ENCODE measurements around the gene CPED1. TPM values are rescaled to one million over a fixed set of nuclear protein-coding genes. Genes with fewer than 3 reads are reported as not detected.

Gene CPED1
- polyA plus RNA-seq, 1 donor from 2014 or later: not detected

DNA sequence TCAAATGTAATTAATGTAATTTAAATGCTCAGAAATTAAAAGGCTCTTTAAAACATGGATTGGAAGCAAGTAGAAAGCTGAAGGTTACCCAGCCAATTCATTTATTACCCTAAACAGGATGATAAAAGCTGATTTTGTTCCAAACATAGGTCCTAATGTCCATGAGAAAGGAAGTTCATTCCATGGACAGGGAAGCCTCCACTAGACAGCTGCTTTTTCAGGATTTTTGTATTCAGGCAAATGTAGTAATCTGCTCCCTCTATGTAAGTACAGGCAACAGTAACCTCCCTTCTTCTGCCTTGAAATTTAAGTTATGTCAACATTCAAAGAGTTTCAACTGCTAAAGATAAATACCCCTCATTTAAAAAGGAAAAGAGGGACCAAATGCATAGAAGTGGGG is 217.3 kb downstream of the CPED1 start:
- Histone ChIP-seq H3K79me2 (replicated peaks; ENCODE audit: insufficient read depth, low read length) (no peaks in the 10 kb centered on the region), H3K9me3 (ENCODE audit: low read length) (no peaks in the 10 kb centered on the region), H3K27ac (ENCODE audit: low read length) (no peak overlapping the region), H3K9me2 (ENCODE audit: insufficient read depth, low read length) (no peaks in the 10 kb centered on the region), H4K20me1 (ENCODE audit: insufficient read depth) (no peaks in the 10 kb centered on the region), H3K4me2 (ENCODE audit: low read length) (no peak overlapping the region), H3K4me3 (ENCODE audit: low read length) (no peak overlapping the region), H3F3A (ENCODE audit: insufficient read depth, low read length, poor library complexity, severe bottlenecking) (no peaks in the 10 kb centered on the region), H2AFZ (ENCODE audit: low read depth, low read length) (no peak overlapping the region), H3K36me3 (ENCODE audit: insufficient read depth, low read length) (no peaks in the 10 kb centered on the region), H3K9ac (ENCODE audit: low read length) (no peak overlapping the region), H3K27me3 (ENCODE audit: insufficient read depth, low read depth, low read length) (no peaks in the 10 kb centered on the region)
- no peak for TF ChIP-seq TAF1 (IDR thresholded peaks at IDR 0.05; ENCODE audit: low read depth)
- no peak for TF ChIP-seq SMC3 (conservative IDR thresholded peaks at IDR 0.05; ENCODE audit: poor library complexity)
- TF ChIP-seq, protein P1, sequence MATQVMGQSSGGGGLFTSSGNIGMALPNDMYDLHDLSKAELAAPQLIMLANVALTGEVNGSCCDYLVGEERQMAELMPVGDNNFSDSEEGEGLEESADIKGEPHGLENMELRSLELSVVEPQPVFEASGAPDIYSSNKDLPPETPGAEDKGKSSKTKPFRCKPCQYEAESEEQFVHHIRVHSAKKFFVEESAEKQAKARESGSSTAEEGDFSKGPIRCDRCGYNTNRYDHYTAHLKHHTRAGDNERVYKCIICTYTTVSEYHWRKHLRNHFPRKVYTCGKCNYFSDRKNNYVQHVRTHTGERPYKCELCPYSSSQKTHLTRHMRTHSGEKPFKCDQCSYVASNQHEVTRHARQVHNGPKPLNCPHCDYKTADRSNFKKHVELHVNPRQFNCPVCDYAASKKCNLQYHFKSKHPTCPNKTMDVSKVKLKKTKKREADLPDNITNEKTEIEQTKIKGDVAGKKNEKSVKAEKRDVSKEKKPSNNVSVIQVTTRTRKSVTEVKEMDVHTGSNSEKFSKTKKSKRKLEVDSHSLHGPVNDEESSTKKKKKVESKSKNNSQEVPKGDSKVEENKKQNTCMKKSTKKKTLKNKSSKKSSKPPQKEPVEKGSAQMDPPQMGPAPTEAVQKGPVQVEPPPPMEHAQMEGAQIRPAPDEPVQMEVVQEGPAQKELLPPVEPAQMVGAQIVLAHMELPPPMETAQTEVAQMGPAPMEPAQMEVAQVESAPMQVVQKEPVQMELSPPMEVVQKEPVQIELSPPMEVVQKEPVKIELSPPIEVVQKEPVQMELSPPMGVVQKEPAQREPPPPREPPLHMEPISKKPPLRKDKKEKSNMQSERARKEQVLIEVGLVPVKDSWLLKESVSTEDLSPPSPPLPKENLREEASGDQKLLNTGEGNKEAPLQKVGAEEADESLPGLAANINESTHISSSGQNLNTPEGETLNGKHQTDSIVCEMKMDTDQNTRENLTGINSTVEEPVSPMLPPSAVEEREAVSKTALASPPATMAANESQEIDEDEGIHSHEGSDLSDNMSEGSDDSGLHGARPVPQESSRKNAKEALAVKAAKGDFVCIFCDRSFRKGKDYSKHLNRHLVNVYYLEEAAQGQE (IDR thresholded peaks at IDR 0.05; ENCODE audit: borderline replicate concordance): no peak
- no peak for TF ChIP-seq EP300 (conservative IDR thresholded peaks at IDR 0.05; ENCODE audit: poor library complexity, severe bottlenecking)
- TF ChIP-seq RAD21 (conservative IDR thresholded peaks at IDR 0.05): no peak
- TF ChIP-seq MXI1 (conservative IDR thresholded peaks at IDR 0.05; ENCODE audit: poor library complexity, severe bottlenecking): no peak
- TF ChIP-seq EZH2 (IDR thresholded peaks at IDR 0.05; ENCODE audit: borderline replicate concordance, insufficient read depth, low read length, poor library complexity, severe bottlenecking): no peak
- TF ChIP-seq, protein P2, sequence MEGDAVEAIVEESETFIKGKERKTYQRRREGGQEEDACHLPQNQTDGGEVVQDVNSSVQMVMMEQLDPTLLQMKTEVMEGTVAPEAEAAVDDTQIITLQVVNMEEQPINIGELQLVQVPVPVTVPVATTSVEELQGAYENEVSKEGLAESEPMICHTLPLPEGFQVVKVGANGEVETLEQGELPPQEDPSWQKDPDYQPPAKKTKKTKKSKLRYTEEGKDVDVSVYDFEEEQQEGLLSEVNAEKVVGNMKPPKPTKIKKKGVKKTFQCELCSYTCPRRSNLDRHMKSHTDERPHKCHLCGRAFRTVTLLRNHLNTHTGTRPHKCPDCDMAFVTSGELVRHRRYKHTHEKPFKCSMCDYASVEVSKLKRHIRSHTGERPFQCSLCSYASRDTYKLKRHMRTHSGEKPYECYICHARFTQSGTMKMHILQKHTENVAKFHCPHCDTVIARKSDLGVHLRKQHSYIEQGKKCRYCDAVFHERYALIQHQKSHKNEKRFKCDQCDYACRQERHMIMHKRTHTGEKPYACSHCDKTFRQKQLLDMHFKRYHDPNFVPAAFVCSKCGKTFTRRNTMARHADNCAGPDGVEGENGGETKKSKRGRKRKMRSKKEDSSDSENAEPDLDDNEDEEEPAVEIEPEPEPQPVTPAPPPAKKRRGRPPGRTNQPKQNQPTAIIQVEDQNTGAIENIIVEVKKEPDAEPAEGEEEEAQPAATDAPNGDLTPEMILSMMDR (IDR thresholded peaks at IDR 0.05; ENCODE audit: poor library complexity, severe bottlenecking): no peak
- no peak for TF ChIP-seq POLR2AphosphoS5 (IDR thresholded peaks at IDR 0.05)

DNA sequence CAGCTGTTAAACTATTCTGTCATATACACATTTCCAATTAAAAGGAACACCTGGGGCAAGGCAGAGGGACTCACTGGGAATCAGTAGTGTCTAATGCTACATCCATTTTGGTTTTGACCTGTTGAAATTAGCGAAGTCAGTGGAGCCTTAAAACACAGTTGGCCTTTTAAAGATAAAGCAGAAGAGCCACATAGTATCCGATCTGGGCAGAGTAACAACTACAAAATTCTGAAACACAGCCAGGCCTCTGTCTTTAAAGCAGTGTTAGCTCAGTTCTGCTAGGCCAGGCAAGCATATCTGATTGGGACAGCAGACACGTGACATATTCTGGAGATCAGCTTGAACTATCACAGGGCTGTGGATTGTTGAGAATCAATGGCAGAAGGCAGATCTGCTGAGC is 222.7 kb downstream of the CPED1 start:
- H3K4me2 ChIP-seq (ENCODE audit: low read length): no peak overlapping the region
- H3F3A ChIP-seq (ENCODE audit: insufficient read depth, low read length, poor library complexity, severe bottlenecking): no peaks in the 10 kb centered on the region
- no peak overlapping the region for H3K9ac ChIP-seq (ENCODE audit: low read length)
- no peaks in the 10 kb centered on the region for H3K9me2 ChIP-seq (ENCODE audit: insufficient read depth, low read length)
- no peak overlapping the region for H3K4me3 ChIP-seq (ENCODE audit: low read length)
- TF ChIP-seq POLR2AphosphoS5 (IDR thresholded peaks at IDR 0.05) (no peak), MXI1 (conservative IDR thresholded peaks at IDR 0.05; ENCODE audit: poor library complexity, severe bottlenecking) (no peak), TAF1 (IDR thresholded peaks at IDR 0.05; ENCODE audit: low read depth) (no peak), SMC3 (conservative IDR thresholded peaks at IDR 0.05; ENCODE audit: poor library complexity) (no peak), EP300 (conservative IDR thresholded peaks at IDR 0.05; ENCODE audit: poor library complexity, severe bottlenecking) (no peak), EZH2 (IDR thresholded peaks at IDR 0.05; ENCODE audit: borderline replicate concordance, insufficient read depth, low read length, poor library complexity, severe bottlenecking) (no peak), RAD21 (conservative IDR thresholded peaks at IDR 0.05) (no peak)
- TF ChIP-seq, protein P1 (IDR thresholded peaks at IDR 0.05; ENCODE audit: borderline replicate concordance): no peak
- TF ChIP-seq, protein P2 (IDR thresholded peaks at IDR 0.05; ENCODE audit: poor library complexity, severe bottlenecking): no peak
- no peaks in the 10 kb centered on the region for H3K9me3 ChIP-seq (ENCODE audit: low read length)
- H3K36me3 ChIP-seq (ENCODE audit: insufficient read depth, low read length): no peaks in the 10 kb centered on the region
- H4K20me1 ChIP-seq (ENCODE audit: insufficient read depth): no peaks in the 10 kb centered on the region
- H3K27me3 ChIP-seq (ENCODE audit: insufficient read depth, low read depth, low read length): no peaks in the 10 kb centered on the region
- no peak overlapping the region for H2AFZ ChIP-seq (ENCODE audit: low read depth, low read length)
- H3K79me2 ChIP-seq (replicated peaks; ENCODE audit: insufficient read depth, low read length): no peaks in the 10 kb centered on the region
- H3K27ac ChIP-seq (ENCODE audit: low read length): no peak overlapping the region
